HG02763 (cell line): Measurements from ENCODE around the gene TMPRSS11B.
"Not testable (repeated sequence)": the region's sequence is repeated elsewhere in the genome, so short reads cannot be mapped to it uniquely, and the experiment has no call there.

Experiments used
- ATAC-seq: cut with Tn5 transposase; IDR thresholded peaks from one replicate; pipeline ENCODE4 v1.9.1; 2021; ENCODE audit warnings: mild to moderate bottlenecking, moderate library complexity; ENCODE audit not compliant: unreplicated experiment

TMPRSS11B gene

GRCh38 chr4:68245594-68245993 lies at the start of gene TMPRSS11B:
Gene TMPRSS11B (minus strand): TSS chr4:68245694. CDS start chr4:68245558, 136 bp downstream.
- ATAC-seq: no peak

DNA sequence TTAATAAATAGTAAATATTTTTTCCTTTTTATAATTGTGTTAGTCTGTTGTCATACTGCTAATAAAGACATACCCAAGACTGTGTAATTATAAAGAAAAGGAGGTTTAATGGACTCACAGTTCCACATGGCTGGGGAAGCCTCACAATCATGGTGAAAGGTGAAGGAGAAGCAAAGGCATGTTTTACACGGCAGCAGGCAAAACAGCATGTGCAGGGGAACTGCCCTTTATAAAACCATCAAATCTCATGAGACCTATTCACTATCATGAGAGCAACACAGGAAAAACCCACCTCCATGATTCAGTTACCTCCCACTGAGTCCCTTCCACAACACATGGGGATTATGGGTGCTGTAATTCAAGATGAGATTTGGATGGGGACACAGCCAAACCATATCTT lies 45.8 kb upstream of the TMPRSS11B start:
- no peak for ATAC-seq

GRCh38 chr4:68288393-68288740 lies 42.9 kb upstream of the TMPRSS11B start:
- ATAC-seq: no peak

- ATAC-seq: no peak
Observed at GRCh38 chr4:68287704-68288392, 42.4 kb upstream of the TMPRSS11B start.

GRCh38 chr4:68283714-68284113 lies 38.2 kb upstream of the TMPRSS11B start:
- ATAC-seq: no peak

DNA sequence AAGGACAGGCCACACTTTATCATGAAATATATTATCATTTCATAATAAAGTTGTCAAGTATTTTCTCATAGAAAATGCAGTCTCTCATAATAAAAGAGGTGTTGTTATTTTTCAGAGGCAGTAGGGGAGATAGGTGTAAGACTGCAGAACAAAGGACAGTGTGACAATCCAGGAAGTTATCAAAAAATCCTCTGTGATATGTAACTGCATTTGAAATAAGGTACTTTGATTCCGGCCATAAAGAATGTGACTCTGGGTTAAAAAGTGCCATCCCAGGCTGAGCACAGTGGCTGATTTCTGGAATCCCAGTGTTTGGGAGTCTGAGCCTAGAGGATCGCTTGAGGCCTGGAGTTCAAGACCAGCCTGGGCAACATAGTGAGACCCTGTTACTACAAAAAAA lies 37.6 kb upstream of the TMPRSS11B start:
- no peak for ATAC-seq

DNA sequence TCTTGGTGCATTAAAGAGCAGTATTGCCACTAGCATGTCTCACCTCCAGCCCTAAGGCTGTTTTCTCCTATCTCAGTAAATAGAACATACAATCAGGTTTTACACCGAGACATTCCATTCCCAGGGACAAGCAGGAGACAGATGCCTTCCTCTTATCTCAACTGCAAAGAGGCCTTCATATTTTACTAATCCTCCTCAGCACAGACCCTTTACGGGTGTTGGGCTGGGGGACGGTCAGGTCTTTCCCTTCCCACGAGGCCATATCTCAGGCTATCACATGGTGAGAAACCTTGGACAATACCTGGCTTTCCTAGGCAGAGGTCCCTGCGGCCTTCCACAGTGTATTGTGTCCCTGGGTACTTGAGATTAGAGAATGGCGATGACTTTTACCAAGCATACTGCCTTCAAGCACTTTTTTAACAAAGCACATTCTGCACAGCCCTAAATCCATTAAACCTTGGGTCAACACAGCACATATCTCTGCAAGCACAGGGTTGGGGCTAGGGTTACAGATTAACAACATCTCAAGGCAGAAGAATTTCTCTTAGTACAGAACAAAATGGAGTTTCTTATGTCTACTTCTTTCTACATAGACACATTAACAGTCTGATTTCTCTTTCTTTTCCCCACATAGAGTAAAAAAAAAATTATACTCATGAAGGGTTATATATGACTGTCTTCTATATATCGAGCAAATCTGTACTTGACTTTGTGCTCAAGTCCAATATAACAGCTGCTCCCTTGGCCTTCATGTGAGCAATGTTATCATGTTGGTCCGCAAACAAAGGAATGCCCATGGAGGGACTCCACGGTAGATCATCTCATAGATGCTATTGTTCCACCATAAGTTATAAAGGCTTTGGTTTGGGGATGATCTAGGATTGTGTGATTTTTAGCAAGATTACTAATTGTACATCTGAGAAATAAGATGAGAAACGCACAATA lies 36.6 kb upstream of the TMPRSS11B start:
- not testable (repeated sequence) for ATAC-seq

GRCh38 chr4:68278029-68278428 lies 32.5 kb upstream of the TMPRSS11B start:
- no peak for ATAC-seq

DNA sequence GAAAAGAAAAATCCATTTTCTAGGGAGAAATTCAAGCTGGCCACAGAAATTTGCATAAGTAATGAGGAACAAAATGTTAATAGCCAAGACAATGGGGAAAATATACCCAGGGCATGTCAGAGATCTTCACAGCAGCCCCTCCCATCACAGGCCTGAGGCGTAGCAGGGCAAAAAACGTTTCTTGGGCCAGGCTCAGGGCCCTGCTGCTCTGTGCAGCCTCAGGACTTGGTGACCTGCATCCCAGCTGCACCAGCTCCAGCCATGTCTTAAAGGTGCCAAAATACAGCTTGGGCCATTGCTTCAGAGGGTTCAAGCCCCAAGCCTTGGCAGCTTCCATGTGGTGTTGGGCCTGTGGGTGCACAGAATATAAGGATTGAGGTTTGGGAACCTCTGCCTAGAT lies 32.1 kb upstream of the TMPRSS11B start:
- no peak for ATAC-seq

GRCh38 chr4:68272860-68273259 lies 27.4 kb upstream of the TMPRSS11B start:
- ATAC-seq: peak; percentile 55

DNA sequence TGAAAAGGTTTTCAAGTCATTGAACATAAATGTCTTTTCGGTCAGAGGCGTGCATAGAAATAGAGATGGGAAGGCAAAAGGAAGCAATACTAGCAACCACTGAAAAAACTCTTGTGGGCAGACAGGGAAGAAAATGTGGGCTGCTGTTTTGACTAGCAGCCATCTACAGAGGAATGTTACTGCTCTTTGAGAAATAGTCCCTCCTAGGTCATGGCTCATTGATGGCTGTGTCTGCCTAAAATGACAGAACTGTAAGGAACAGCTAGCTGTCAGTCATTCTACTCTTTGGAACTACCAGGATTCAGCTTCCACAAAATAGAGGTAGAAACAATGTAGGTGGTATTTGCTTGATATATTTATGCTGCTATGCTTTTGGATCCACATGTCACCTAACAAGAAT lies 26.9 kb upstream of the TMPRSS11B start:
- ATAC-seq: peak; percentile 81

DNA sequence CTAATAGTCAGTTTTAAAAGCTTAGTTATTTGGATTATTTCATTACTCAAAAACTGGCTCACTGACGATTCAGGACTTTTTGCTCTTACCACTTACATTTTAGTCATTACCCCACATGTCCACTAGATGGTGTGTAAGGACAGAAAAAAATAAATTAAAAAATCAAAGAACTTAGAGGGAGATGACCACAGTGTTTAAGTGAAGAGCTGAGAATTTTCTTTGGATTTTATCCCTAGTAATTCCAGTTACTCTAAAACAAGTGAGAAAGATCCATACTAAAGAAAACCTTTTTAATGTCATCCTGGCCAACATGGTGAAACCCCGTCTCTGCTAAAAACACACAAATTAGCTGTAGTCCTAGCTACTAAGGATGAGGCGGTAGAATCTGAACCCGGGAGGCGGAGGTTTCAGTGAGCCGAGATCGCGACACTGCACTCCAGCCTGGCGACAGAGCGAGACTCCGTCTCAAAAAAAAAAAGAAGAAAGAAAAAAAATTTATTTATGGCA lies 26.4 kb upstream of the TMPRSS11B start:
- peak; percentile 57 for ATAC-seq

- ATAC-seq: no peak
Observed at GRCh38 chr4:68267433-68267944, 22.0 kb upstream of the TMPRSS11B start.

GRCh38 chr4:68264875-68265565 lies 19.5 kb upstream of the TMPRSS11B start:
- ATAC-seq: no peak

DNA sequence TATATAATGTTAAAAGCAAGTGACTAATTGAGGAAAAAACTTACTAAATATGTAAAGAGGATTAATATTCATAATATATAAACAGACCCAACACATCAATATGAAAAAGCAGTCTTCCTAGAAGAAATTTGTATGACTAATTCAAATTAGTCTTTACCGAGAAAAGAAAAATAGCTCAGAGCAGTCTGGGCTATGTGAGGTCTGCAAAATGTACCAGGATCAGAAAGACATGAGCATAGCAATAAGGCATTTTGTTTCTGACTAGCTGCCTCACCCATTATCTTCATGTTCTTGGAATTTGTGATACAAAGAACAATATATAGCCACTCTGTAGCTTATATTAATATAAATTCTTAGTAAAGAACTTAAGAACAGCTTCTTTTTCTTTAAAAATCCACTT lies 13.7 kb upstream of the TMPRSS11B start:
- no peak for ATAC-seq

GRCh38 chr4:68257719-68258118 lies 12.2 kb upstream of the TMPRSS11B start:
- no peak for ATAC-seq

DNA sequence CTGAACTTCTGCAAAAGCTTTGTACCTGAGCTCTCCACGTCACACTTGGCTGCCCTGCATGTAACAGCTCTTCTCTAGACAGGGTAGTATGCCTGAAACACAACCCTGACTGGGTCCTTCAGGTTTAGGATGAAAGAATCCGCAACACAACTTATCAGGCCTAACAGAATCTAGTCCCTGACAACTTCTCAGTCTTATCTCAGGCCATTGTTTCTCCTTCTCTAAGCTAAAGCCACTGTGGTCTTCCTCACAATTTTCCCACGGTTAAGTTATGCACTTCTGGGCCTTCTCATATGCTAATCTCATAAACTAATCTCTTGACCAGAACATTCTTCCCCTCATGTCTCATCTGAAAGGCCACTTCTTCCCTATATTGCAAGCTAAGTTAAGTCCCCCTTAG lies 10.8 kb upstream of the TMPRSS11B start:
- ATAC-seq: no peak

DNA sequence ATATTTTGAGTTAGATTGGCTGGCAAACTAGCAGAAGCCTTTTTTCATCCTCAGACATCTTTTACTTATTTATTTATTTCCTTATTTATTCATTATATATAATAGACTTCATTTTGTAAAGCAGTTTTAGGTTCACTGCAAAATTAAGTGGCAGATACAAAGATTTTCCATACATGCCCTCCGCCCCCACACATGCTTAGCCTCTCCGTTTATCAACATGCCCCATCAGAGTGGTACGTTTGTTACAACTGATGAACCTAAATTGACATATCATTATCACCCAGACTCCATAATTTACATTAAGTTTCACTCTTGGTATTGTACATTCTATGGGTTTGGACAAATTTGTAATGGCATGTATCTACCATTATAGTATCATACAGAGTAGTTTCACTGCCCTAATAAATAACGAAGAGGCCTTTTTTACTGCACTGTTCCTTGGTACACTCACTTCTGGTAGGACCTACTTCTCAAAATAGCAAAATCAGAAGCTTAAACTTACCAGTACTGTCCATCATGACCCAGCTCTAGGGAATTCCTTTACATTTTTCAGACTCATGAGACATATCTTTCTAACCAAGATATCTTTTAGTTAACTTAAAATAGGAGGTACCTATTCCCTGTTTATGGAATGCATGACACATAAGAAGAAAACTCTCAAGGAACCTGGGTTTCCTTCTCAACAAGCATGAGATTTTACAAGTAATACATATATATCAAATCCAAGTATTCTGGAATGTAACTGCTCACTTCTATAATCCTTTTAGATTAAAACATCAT lies 4.8 kb upstream of the TMPRSS11B start:
- no peak for ATAC-seq

- ATAC-seq: peak; percentile 87
Observed at GRCh38 chr4:68249434-68249833, 3.9 kb upstream of the TMPRSS11B start.

- no peak for ATAC-seq
Observed at GRCh38 chr4:68240620-68241019, 4.9 kb downstream of the TMPRSS11B start.
